ENCODE results near the gene ALCAM.

DNA sequence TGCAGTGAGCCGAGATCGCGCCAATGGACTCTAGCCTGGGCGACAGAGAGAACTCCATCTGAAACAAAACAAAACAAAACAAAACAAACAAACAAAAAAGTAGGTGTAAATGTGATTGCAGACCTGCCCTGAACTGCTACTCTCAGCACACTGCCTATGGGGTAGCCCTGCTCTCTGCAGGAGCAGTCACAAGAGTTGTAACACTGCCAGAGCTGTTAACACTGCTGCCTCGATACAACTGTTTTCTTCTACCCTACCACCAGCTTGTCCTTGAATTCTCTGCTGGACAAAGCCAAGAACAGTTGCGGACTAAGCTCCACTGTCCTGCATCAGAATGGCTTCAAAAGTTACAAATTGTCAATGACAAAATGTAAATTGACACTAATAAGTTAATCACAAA lies 89.3 kb downstream of the ALCAM start:
- TF ChIP-seq, protein P1, sequence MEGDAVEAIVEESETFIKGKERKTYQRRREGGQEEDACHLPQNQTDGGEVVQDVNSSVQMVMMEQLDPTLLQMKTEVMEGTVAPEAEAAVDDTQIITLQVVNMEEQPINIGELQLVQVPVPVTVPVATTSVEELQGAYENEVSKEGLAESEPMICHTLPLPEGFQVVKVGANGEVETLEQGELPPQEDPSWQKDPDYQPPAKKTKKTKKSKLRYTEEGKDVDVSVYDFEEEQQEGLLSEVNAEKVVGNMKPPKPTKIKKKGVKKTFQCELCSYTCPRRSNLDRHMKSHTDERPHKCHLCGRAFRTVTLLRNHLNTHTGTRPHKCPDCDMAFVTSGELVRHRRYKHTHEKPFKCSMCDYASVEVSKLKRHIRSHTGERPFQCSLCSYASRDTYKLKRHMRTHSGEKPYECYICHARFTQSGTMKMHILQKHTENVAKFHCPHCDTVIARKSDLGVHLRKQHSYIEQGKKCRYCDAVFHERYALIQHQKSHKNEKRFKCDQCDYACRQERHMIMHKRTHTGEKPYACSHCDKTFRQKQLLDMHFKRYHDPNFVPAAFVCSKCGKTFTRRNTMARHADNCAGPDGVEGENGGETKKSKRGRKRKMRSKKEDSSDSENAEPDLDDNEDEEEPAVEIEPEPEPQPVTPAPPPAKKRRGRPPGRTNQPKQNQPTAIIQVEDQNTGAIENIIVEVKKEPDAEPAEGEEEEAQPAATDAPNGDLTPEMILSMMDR (IDR thresholded peaks at IDR 0.05), result no peak
- no peak for TF ChIP-seq EZH2 (IDR thresholded peaks at IDR 0.05; ENCODE audit: borderline replicate concordance, insufficient read depth, low read depth, low read length, poor library complexity, severe bottlenecking)

Measured in B cell (primary cell).